C4-2B (cell line): ENCODE measurements around the gene GCG.

ENCODE experiments used
- ZFX ChIP-seq: fragments of 450-650 bp; IDR thresholded peaks from 2 replicates; pipeline ENCODE4 v1.6.1; 2017
- TF ChIP-seq, protein P1 (sequence below): fragments of 450-650 bp; conservative IDR thresholded peaks from 2 replicates; pipeline ENCODE4 v1.5.1; 2017; ENCODE audit warnings: mild to moderate bottlenecking

- TF ChIP-seq, protein P1, sequence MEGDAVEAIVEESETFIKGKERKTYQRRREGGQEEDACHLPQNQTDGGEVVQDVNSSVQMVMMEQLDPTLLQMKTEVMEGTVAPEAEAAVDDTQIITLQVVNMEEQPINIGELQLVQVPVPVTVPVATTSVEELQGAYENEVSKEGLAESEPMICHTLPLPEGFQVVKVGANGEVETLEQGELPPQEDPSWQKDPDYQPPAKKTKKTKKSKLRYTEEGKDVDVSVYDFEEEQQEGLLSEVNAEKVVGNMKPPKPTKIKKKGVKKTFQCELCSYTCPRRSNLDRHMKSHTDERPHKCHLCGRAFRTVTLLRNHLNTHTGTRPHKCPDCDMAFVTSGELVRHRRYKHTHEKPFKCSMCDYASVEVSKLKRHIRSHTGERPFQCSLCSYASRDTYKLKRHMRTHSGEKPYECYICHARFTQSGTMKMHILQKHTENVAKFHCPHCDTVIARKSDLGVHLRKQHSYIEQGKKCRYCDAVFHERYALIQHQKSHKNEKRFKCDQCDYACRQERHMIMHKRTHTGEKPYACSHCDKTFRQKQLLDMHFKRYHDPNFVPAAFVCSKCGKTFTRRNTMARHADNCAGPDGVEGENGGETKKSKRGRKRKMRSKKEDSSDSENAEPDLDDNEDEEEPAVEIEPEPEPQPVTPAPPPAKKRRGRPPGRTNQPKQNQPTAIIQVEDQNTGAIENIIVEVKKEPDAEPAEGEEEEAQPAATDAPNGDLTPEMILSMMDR: no peak
- no peak for TF ChIP-seq ZFX
These were observed 25.5 kb downstream of the GCG start for GRCh38 chr2:162126527-162126926.
